GM12878 (cell line): ENCODE measurements around the gene TTC38.

ENCODE experiments used
- EZH2 ChIP-seq: IDR thresholded peaks from 2 replicates; pipeline ENCODE4 v1.6.1; 2012; ENCODE audit warnings: low read depth, mild to moderate bottlenecking, control low read depth, inconsistent platforms, low read length, borderline replicate concordance; ENCODE audit not compliant: control insufficient read depth
- GABPA ChIP-seq: IDR thresholded peaks from 2 replicates; pipeline ENCODE4 v1.6.1; 2014; ENCODE audit warnings: antibody characterized with exemption, low read depth, mild to moderate bottlenecking, inconsistent platforms
- GATAD2B ChIP-seq: fragments of 450-650 bp; conservative IDR thresholded peaks from 2 replicates; pipeline ENCODE4 v1.6.1; 2017; ENCODE audit warnings: low read depth, mild to moderate bottlenecking, moderate library complexity
- HDAC2 ChIP-seq: fragments of 200-600 bp; sonication (generic); IDR thresholded peaks from 2 replicates; pipeline ENCODE4 v1.6.1; 2017
- KDM1A ChIP-seq: fragments of 200-600 bp; sonication (generic); IDR thresholded peaks from 2 replicates; pipeline ENCODE4 v1.6.1; 2016; ENCODE audit warnings: borderline replicate concordance
- NRF1 ChIP-seq: conservative IDR thresholded peaks from 2 replicates; pipeline ENCODE4 v1.6.1; 2011; ENCODE audit warnings: mild to moderate bottlenecking, low read depth, low read length, improper control_type of control experiment
- RBBP5 ChIP-seq: fragments of 200-600 bp; sonication (generic); conservative IDR thresholded peaks from 2 replicates; pipeline ENCODE4 v1.6.1; 2016
- TF ChIP-seq, protein P1 (sequence below), 3 experiments: IDR thresholded peaks in 2 of 3; conservative IDR thresholded peaks in 1 of 3; 2 replicates each; pipeline ENCODE4 v1.5.1; 2011; ENCODE audit warnings: low read depth in 3 of 3, low read length in 3 of 3, mild to moderate bottlenecking in 3 of 3, control low read depth in 2 of 3, moderate library complexity in 2 of 3, inconsistent platforms in 1 of 3, mixed read lengths in 1 of 3; ENCODE audit not compliant: control insufficient read depth in 2 of 3, insufficient read depth in 1 of 3; ENCODE audit errors: extremely low read depth in 1 of 3

DNA sequence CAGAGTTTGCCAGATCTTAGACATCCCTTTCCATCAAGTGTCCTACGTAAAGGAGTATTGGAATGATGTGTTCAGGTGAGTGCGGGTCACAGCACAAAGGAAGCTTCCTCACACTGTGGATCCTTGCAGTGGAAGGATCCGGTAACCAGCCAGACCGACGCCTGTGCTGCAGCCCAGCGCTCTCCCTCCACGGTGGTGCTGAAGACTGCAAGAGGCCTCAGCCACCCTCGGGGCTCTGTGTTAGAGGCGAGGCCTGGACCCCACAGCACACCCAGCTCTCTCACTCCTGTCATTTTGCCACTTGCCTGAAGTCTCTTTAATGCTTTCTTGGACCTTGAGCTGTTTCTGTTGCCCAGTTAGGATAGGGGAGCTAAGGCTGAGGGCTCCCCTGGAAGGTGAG lies 70.1 kb downstream of the TTC38 start:
- TF ChIP-seq, protein P1, sequence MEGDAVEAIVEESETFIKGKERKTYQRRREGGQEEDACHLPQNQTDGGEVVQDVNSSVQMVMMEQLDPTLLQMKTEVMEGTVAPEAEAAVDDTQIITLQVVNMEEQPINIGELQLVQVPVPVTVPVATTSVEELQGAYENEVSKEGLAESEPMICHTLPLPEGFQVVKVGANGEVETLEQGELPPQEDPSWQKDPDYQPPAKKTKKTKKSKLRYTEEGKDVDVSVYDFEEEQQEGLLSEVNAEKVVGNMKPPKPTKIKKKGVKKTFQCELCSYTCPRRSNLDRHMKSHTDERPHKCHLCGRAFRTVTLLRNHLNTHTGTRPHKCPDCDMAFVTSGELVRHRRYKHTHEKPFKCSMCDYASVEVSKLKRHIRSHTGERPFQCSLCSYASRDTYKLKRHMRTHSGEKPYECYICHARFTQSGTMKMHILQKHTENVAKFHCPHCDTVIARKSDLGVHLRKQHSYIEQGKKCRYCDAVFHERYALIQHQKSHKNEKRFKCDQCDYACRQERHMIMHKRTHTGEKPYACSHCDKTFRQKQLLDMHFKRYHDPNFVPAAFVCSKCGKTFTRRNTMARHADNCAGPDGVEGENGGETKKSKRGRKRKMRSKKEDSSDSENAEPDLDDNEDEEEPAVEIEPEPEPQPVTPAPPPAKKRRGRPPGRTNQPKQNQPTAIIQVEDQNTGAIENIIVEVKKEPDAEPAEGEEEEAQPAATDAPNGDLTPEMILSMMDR (IDR thresholded peaks at IDR 0.05 in 2 of 3, conservative IDR thresholded peaks at IDR 0.05 in 1 of 3; ENCODE audit: control insufficient read depth in 2 of 3, extremely low read depth in 1 of 3, insufficient read depth in 1 of 3, low read depth in 3 of 3, low read length in 3 of 3): no peak
- no peak for TF ChIP-seq GATAD2B
- TF ChIP-seq HDAC2: no peak
- TF ChIP-seq RBBP5: no peak
- TF ChIP-seq NRF1: no peak
- no peak for TF ChIP-seq GABPA
- TF ChIP-seq KDM1A: no peak
- TF ChIP-seq EZH2: no peak
